Upper lobe of left lung (tissue), 6 donors: ENCODE measurements around the gene ITPKB. TPM values are rescaled to one million over a fixed set of nuclear protein-coding genes. Genes with fewer than 3 reads are reported as not detected.
"Not testable (repeated sequence)": the region's sequence is repeated elsewhere in the genome, so short reads cannot be mapped to it uniquely, and the experiment has no call there.

Experiments
- ATAC-seq, 2 donors: fragments of 200-7000 bp; cut with Tn5 transposase; one replicate each; pipeline ENCODE4 v1.9.1; 2022; ENCODE audit warnings: mild to moderate bottlenecking in 2 of 2, moderate library complexity in 2 of 2; ENCODE audit not compliant: low FRiP score in 2 of 2
- DNase-seq, 2 donors: peaks; one replicate each; pipeline ENCODE4 v3.0.0-alpha.2; 2019 to 2020
- H3K27ac ChIP-seq, 4 donors: fragments of 200-600 bp; sonication (generic); one replicate each; pipeline ENCODE4 v1.5.1; 2016 to 2019
- H3K27me3 ChIP-seq, 4 donors: fragments of 200-600 bp; sonication (generic); one replicate each; pipeline ENCODE4 v1.5.1; 2017 to 2019
- H3K36me3 ChIP-seq, 4 donors: fragments of 200-600 bp; sonication (generic); one replicate each; pipeline ENCODE4 v1.5.1; 2016 to 2019
- H3K4me1 ChIP-seq, 4 donors: fragments of 200-600 bp; sonication (generic); one replicate each; pipeline ENCODE4 v1.5.1; 2018 to 2019
- H3K4me3 ChIP-seq, 4 donors: fragments of 200-600 bp; sonication (generic); one replicate each; pipeline ENCODE4 v1.5.1; 2017 to 2019; ENCODE audit warnings: mild to moderate bottlenecking in 2 of 4, moderate library complexity in 1 of 4
- H3K9me3 ChIP-seq, 4 donors: fragments of 200-600 bp; sonication (generic); one replicate each; pipeline ENCODE4 v1.5.1; 2018 to 2019
- EP300 ChIP-seq, 4 donors: sonication (generic); formaldehyde crosslinking; IDR thresholded peaks; one replicate each; pipeline ENCODE4 v1.5.1; 2017; ENCODE audit warnings: antibody characterized with exemption in 4 of 4, control low read depth in 2 of 4
- POLR2A ChIP-seq, 4 donors: fragments of 450-650 bp; IDR thresholded peaks; one replicate each; pipeline ENCODE4 v1.5.1; 2016 to 2017; ENCODE audit warnings: antibody characterized with exemption in 4 of 4, mild to moderate bottlenecking in 2 of 4
- POLR2AphosphoS5 ChIP-seq, 2 donors: sonication (generic); formaldehyde crosslinking; IDR thresholded peaks; one replicate each; pipeline ENCODE4 v1.5.1; 2017; ENCODE audit warnings: antibody characterized with exemption in 2 of 2
- WGBS, 2 donors: methylation state at CpG; one replicate each; pipeline ENCODE4 v1.1.5; 2017 to 2018; 5-methylcytosine and 5-hydroxymethylcytosine counted together
- total RNA-seq, 6 donors: library from RNA; depleted of rRNA in 4 of 6; stranded (reverse); fragments of >200 nt in 4 of 6; gene quantifications; one replicate each; pipeline versions ENCODE4 v1.1.0 to v1.2.1, GENCODE V29; 2016 to 2021
- TF ChIP-seq, protein P1 (sequence below), 6 experiments: fragments of 450-650 bp in 4 of 6; fragments of 200-600 bp in 2 of 6; sonication (generic) in 2 of 6; IDR thresholded peaks; one replicate each; pipeline ENCODE4 v1.5.1; 2016 to 2019; ENCODE audit warnings: antibody characterized with exemption in 6 of 6
- donor health status: DM: no; HTN: no; CAD: no; lungs with moderate emphysema.
- donor health status: DM: no; HTN: yes; CAD: no; lungs with severe emphysema.

Gene ITPKB
- total RNA-seq, 6 donors from 2014 or later, result 19.8 to 62.9 (median 45.8) TPM

DNA sequence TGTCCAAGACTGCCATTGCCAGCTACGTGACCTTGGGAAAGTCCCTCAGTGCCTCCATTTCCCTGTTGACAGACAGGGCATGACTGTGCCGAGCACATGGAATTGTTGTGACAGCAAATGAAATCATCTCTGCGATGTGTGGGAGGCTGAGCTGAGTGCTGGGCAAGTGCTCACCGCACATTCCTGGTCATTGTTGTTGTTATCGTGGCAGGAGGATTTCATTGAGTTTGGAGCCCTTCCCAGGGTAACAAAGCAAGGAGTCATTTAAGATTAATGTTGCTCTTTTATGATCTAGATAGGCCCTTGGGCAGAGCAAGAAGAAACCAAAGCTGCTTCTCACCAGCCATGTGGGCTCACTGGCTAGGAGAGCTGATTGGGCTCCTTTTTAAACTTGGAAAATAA is 39.6 kb upstream of the ITPKB start:
- DNase-seq (no peak), ATAC-seq (peak in 1 of 2 donors; percentile 81)
- Histone ChIP-seq H3K27ac (peak overlapping the region in 1 of 4 donors; percentile 26), H3K27me3 (no peaks in the 10 kb centered on the region), H3K9me3 (no peaks in the 10 kb centered on the region), H3K4me1 (peaks cover 0 to 10% (median 7%) of the 10 kb centered on the region in 4 donors), H3K4me3 (no peak overlapping the region), H3K36me3 (no peaks in the 10 kb centered on the region)
- no peak for TF ChIP-seq EP300 (IDR thresholded peaks at IDR 0.05)
- TF ChIP-seq POLR2AphosphoS5 (IDR thresholded peaks at IDR 0.05), result peak; percentile 32 to 64
- TF ChIP-seq POLR2A (IDR thresholded peaks at IDR 0.05), result no peak
- TF ChIP-seq, protein P1, sequence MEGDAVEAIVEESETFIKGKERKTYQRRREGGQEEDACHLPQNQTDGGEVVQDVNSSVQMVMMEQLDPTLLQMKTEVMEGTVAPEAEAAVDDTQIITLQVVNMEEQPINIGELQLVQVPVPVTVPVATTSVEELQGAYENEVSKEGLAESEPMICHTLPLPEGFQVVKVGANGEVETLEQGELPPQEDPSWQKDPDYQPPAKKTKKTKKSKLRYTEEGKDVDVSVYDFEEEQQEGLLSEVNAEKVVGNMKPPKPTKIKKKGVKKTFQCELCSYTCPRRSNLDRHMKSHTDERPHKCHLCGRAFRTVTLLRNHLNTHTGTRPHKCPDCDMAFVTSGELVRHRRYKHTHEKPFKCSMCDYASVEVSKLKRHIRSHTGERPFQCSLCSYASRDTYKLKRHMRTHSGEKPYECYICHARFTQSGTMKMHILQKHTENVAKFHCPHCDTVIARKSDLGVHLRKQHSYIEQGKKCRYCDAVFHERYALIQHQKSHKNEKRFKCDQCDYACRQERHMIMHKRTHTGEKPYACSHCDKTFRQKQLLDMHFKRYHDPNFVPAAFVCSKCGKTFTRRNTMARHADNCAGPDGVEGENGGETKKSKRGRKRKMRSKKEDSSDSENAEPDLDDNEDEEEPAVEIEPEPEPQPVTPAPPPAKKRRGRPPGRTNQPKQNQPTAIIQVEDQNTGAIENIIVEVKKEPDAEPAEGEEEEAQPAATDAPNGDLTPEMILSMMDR (IDR thresholded peaks at IDR 0.05), result no peak
- 47 to 48% methylated on average over 5 of the region's 5 CpGs for whole genome bisulfite sequencing, 2 donors

DNA sequence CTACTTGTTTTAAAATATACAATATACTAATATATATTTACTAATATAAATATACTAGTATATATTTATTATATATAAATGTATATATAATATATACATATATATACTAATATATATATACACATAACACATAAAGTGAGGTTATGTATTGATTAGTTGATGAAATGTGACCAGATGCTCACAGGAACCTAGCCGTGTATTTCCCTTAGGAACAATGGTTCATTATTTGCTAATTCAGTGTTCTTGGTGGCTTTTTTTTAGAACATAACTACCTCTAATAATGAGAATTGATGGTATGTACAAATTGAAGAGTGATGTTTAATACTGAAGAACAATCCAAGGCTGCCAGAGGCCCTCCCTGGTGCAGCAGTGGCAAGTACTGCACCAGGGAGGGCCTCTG is 37.9 kb upstream of the ITPKB start:
- no peak for TF ChIP-seq POLR2A (IDR thresholded peaks at IDR 0.05)
- TF ChIP-seq, protein P1 (IDR thresholded peaks at IDR 0.05), result no peak
- TF ChIP-seq POLR2AphosphoS5 (IDR thresholded peaks at IDR 0.05), result no peak
- TF ChIP-seq EP300 (IDR thresholded peaks at IDR 0.05), result no peak
- no peaks in the 10 kb centered on the region for H3K9me3 ChIP-seq
- peaks cover 0 to 10% (median 7%) of the 10 kb centered on the region in 4 donors for H3K4me1 ChIP-seq
- WGBS, 2 donors, result 97 to 98% methylated on average over 1 of the region's 1 CpG
- DNase-seq, result no peak
- ATAC-seq, result no peak
- no peak overlapping the region for H3K4me3 ChIP-seq
- H3K27ac ChIP-seq, result no peak overlapping the region
- no peaks in the 10 kb centered on the region for H3K36me3 ChIP-seq
- no peaks in the 10 kb centered on the region for H3K27me3 ChIP-seq

DNA sequence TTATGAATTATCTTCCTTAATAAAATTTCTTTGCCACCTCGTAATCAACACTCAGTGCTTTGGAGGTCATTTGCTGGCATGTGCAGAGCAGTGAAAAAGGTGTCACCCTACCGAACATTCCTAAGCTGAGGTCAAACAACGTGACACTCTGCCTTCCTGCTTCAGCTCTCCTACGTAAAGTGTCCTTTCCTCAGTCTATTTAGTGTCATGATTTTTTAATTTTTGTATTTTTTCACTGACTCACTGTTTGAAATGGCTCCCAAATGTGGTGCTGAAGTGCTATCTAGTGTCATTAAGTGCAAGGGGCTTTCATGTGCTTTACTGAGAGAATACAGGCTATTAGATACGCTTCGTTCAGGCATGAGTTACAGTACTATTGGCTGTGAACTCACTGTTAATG is 37.0 kb upstream of the ITPKB start:
- DNase-seq (no peak), ATAC-seq (no peak)
- H3K9me3 ChIP-seq, result no peaks in the 10 kb centered on the region
- no peak overlapping the region for H3K4me3 ChIP-seq
- H3K36me3 ChIP-seq, result no peaks in the 10 kb centered on the region
- no peaks in the 10 kb centered on the region for H3K27me3 ChIP-seq
- no peak for TF ChIP-seq POLR2A (IDR thresholded peaks at IDR 0.05)
- TF ChIP-seq, protein P1 (IDR thresholded peaks at IDR 0.05), result no peak
- TF ChIP-seq POLR2AphosphoS5 (IDR thresholded peaks at IDR 0.05), result no peak
- 92% methylated on average over 6 of the region's 6 CpGs for WGBS, 2 donors
- H3K4me1 ChIP-seq, result peaks cover 0 to 10% (median 7%) of the 10 kb centered on the region in 4 donors
- H3K27ac ChIP-seq, result no peak overlapping the region

DNA sequence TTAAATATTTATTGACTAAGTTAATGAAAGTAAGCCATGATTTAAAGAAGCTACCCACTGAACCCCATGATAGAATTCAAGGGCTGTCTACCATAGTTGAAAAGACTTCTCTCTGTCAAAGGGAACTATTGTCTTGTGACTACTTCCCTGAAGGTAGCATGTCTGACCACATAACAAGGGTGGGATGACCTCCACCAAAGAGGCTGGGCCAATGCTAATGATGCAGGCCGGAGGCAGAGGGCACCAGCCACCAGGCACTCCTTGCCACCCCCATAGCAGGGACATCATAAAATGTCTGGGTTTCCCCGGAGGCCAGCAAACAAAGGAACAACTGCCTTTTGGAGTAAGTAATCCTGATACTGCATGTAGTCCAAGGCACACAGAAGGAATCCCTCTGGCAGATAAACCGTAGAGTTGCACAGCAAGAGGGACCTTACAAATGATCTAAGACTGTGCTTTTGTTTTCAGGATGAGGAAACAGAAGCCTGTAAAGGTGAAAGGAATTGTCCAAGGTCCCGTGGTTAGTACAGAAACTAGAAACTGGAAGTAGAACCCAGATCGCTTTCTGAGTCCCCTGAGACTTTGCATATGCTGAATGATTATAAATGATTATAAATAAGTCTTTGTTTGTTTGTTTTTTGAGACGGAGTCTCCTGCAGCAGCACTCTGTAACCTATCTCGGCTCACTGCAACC is 33.5 kb upstream of the ITPKB start:
- TF ChIP-seq POLR2A (IDR thresholded peaks at IDR 0.05) (no peak), EP300 (IDR thresholded peaks at IDR 0.05) (no peak), POLR2AphosphoS5 (IDR thresholded peaks at IDR 0.05) (no peak)
- TF ChIP-seq, protein P1 (IDR thresholded peaks at IDR 0.05), result no peak
- WGBS, 2 donors, result 74 to 79% methylated on average over 6 to 7 of the region's 7 CpGs
- Histone ChIP-seq H3K4me3 (no peak overlapping the region), H3K27me3 (no peaks in the 10 kb centered on the region), H3K27ac (no peak overlapping the region), H3K4me1 (no peaks in the 10 kb centered on the region), H3K9me3 (no peaks in the 10 kb centered on the region), H3K36me3 (no peaks in the 10 kb centered on the region)
- ATAC-seq, result no peak
- no peak for DNase-seq

DNA sequence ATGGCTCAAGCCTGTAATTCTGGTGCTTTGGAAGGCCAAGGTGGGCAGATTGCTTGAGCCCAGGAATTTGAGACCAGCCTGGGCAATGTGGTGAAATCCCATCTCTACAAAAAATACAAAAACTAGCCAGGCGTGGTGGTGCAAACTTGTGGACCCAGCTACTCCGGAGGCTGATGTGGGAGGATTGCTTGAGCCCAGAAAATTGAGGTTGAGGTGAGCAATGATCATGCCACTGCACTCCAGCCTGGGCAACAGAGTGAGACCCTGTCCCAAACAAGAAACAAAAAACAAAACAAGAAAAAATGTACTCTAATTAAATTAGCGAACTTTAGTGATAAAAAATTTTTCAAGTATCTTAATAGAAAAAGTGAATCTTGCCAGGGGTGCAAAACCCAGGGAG is 28.1 kb upstream of the ITPKB start:
- H3K36me3 ChIP-seq, H3K4me1 ChIP-seq, H3K27ac ChIP-seq, H3K9me3 ChIP-seq, H3K4me3 ChIP-seq, DNase-seq, ATAC-seq, H3K27me3 ChIP-seq: not testable (repeated sequence)
- WGBS, 2 donors, result 89 to 94% methylated on average over 3 of the region's 3 CpGs
